ENCODE measurements around the gene BST1.

- TF ChIP-seq KAT7 (CRISPR knock-in tag; IDR thresholded peaks at IDR 0.05; ENCODE audit: borderline replicate concordance) (no peak), ESRRA (CRISPR knock-in tag; IDR thresholded peaks at IDR 0.05; ENCODE audit: borderline replicate concordance) (no peak), E2F1 (CRISPR knock-in tag; IDR thresholded peaks at IDR 0.05) (no peak), ATF1 (CRISPR knock-in tag; IDR thresholded peaks at IDR 0.05) (no peak), GABPB1 (CRISPR knock-in tag; IDR thresholded peaks at IDR 0.05) (no peak), FOXP1 (CRISPR knock-in tag; IDR thresholded peaks at IDR 0.05; ENCODE audit: borderline replicate concordance) (no peak), ZNF138 (CRISPR knock-in tag; conservative IDR thresholded peaks at IDR 0.05) (no peak)
- TF ChIP-seq, protein P1, sequence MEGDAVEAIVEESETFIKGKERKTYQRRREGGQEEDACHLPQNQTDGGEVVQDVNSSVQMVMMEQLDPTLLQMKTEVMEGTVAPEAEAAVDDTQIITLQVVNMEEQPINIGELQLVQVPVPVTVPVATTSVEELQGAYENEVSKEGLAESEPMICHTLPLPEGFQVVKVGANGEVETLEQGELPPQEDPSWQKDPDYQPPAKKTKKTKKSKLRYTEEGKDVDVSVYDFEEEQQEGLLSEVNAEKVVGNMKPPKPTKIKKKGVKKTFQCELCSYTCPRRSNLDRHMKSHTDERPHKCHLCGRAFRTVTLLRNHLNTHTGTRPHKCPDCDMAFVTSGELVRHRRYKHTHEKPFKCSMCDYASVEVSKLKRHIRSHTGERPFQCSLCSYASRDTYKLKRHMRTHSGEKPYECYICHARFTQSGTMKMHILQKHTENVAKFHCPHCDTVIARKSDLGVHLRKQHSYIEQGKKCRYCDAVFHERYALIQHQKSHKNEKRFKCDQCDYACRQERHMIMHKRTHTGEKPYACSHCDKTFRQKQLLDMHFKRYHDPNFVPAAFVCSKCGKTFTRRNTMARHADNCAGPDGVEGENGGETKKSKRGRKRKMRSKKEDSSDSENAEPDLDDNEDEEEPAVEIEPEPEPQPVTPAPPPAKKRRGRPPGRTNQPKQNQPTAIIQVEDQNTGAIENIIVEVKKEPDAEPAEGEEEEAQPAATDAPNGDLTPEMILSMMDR (IDR thresholded peaks at IDR 0.05), result no peak
- TF ChIP-seq, protein P2, sequence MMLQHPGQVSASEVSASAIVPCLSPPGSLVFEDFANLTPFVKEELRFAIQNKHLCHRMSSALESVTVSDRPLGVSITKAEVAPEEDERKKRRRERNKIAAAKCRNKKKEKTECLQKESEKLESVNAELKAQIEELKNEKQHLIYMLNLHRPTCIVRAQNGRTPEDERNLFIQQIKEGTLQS (CRISPR knock-in tag; conservative IDR thresholded peaks at IDR 0.05), result no peak
- TF ChIP-seq, protein P3, sequence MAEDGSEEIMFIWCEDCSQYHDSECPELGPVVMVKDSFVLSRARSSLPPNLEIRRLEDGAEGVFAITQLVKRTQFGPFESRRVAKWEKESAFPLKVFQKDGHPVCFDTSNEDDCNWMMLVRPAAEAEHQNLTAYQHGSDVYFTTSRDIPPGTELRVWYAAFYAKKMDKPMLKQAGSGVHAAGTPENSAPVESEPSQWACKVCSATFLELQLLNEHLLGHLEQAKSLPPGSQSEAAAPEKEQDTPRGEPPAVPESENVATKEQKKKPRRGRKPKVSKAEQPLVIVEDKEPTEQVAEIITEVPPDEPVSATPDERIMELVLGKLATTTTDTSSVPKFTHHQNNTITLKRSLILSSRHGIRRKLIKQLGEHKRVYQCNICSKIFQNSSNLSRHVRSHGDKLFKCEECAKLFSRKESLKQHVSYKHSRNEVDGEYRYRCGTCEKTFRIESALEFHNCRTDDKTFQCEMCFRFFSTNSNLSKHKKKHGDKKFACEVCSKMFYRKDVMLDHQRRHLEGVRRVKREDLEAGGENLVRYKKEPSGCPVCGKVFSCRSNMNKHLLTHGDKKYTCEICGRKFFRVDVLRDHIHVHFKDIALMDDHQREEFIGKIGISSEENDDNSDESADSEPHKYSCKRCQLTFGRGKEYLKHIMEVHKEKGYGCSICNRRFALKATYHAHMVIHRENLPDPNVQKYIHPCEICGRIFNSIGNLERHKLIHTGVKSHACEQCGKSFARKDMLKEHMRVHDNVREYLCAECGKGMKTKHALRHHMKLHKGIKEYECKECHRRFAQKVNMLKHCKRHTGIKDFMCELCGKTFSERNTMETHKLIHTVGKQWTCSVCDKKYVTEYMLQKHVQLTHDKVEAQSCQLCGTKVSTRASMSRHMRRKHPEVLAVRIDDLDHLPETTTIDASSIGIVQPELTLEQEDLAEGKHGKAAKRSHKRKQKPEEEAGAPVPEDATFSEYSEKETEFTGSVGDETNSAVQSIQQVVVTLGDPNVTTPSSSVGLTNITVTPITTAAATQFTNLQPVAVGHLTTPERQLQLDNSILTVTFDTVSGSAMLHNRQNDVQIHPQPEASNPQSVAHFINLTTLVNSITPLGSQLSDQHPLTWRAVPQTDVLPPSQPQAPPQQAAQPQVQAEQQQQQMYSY (CRISPR knock-in tag; IDR thresholded peaks at IDR 0.05), result no peak
- TF ChIP-seq, protein P4, sequence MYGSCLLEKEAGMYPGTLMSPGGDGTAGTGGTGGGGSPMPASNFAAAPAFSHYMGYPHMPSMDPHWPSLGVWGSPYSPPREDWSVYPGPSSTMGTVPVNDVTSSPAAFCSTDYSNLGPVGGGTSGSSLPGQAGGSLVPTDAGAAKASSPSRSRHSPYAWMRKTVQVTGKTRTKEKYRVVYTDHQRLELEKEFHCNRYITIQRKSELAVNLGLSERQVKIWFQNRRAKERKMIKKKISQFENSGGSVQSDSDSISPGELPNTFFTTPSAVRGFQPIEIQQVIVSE (CRISPR knock-in tag; IDR thresholded peaks at IDR 0.05; ENCODE audit: borderline replicate concordance), result no peak
Observed at GRCh38 chr4:15753786-15754185, 50.9 kb downstream of the BST1 start.

Data from WTC11 (cell line).